Stomach (tissue), 4 donors: Measurements from ENCODE around the gene ATAD3B.

ENCODE experiments used
- POLR2A ChIP-seq, 4 donors: fragments of 450-650 bp; IDR thresholded peaks; one replicate each; pipeline ENCODE4 v1.6.1; 2016; ENCODE audit warnings: antibody characterized with exemption in 4 of 4, control low read depth in 2 of 4, mild to moderate bottlenecking in 1 of 4, moderate library complexity in 1 of 4
- POLR2AphosphoS5 ChIP-seq, 3 donors: sonication (generic); formaldehyde crosslinking; IDR thresholded peaks; one replicate each; pipeline ENCODE4 v1.6.1; 2016; ENCODE audit warnings: antibody characterized with exemption in 3 of 3
- TF ChIP-seq, protein P1 (sequence below), 7 experiments: fragments of 450-650 bp in 4 of 7; fragments of 200-600 bp in 3 of 7; sonication (generic) in 3 of 7; IDR thresholded peaks; one replicate each; pipeline ENCODE4 v1.5.1; 2016 to 2019; ENCODE audit warnings: antibody characterized with exemption in 7 of 7, control low read depth in 2 of 7, mild to moderate bottlenecking in 1 of 7

DNA sequence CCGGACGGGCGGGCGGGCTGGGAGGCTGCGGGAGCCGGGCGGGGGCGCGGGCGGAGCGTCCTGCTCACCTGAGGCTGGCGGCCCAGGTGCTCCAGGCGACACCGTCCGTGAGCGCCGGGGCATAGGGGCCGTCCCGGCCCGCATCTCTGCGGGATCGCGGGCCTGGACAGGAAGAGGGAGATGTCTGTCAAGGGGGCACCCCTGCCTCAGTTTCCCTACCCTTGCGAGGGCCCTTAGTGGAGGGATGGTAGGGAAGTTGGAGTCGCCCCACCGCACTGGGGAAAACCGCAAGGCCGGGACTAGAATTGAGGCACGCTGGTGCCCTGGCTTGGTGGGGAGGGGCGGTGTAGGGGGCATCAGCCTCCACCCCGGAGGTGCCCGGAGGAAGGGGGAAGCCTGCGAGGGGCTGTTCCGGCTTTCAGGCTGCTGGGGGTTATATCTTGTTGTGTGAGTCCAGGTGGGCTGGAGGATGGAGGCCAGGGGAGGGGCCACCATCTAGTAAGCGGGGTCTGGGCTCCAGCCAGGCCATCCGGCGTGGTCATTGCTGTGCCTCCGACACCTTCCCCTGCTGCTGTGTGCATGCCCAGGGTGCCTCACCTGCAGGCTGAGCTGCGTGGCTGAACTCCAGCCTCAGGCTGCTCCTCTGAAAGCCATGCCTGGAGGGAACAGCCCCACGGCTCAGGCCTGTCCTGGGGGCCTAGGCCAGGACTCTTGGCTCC is 35.5 kb upstream of the ATAD3B start:
- TF ChIP-seq, protein P1, sequence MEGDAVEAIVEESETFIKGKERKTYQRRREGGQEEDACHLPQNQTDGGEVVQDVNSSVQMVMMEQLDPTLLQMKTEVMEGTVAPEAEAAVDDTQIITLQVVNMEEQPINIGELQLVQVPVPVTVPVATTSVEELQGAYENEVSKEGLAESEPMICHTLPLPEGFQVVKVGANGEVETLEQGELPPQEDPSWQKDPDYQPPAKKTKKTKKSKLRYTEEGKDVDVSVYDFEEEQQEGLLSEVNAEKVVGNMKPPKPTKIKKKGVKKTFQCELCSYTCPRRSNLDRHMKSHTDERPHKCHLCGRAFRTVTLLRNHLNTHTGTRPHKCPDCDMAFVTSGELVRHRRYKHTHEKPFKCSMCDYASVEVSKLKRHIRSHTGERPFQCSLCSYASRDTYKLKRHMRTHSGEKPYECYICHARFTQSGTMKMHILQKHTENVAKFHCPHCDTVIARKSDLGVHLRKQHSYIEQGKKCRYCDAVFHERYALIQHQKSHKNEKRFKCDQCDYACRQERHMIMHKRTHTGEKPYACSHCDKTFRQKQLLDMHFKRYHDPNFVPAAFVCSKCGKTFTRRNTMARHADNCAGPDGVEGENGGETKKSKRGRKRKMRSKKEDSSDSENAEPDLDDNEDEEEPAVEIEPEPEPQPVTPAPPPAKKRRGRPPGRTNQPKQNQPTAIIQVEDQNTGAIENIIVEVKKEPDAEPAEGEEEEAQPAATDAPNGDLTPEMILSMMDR (IDR thresholded peaks at IDR 0.05) = no peak
- TF ChIP-seq POLR2AphosphoS5 (IDR thresholded peaks at IDR 0.05) (no peak), POLR2A (IDR thresholded peaks at IDR 0.05) (no peak)
